HEK293 (cell line): ENCODE data around the gene PGP.
A peak's percentile ranks its signal among the peaks of the same experiment; 100 is the strongest.

ENCODE experiments used
- GFI1B ChIP-seq: fragments of 450-650 bp; formaldehyde crosslinking; IDR thresholded peaks from 2 replicates; pipeline ENCODE4 v1.5.1; 2016; ENCODE audit warnings: missing biosample characterization, missing genetic modification characterization
- GLI4 ChIP-seq: fragments of 450-650 bp; formaldehyde crosslinking; IDR thresholded peaks from 2 replicates; pipeline ENCODE4 v1.5.1; 2016; ENCODE audit warnings: missing biosample characterization, missing genetic modification characterization
- KLF9 ChIP-seq: fragments of 450-650 bp; formaldehyde crosslinking; IDR thresholded peaks from 2 replicates; pipeline ENCODE4 v1.5.1; 2016; ENCODE audit warnings: missing biosample characterization, missing genetic modification characterization, low read depth
- ZNF16 ChIP-seq: fragments of 450-650 bp; formaldehyde crosslinking; IDR thresholded peaks from 2 replicates; pipeline ENCODE4 v1.5.1; 2016; ENCODE audit warnings: low read depth, missing biosample characterization, missing genetic modification characterization
- ZNF19 ChIP-seq: fragments of 450-650 bp; formaldehyde crosslinking; IDR thresholded peaks from 2 replicates; pipeline ENCODE4; 2016; ENCODE audit warnings: missing biosample characterization, missing genetic modification characterization, low read depth
- ZNF404 ChIP-seq: fragments of 450-650 bp; formaldehyde crosslinking; IDR thresholded peaks from 2 replicates; pipeline ENCODE4 v1.5.1; 2017; ENCODE audit warnings: missing biosample characterization, missing genetic modification characterization
- ZNF423 ChIP-seq: fragments of 450-650 bp; formaldehyde crosslinking; IDR thresholded peaks from 2 replicates; pipeline ENCODE4 v1.5.1; 2016; ENCODE audit warnings: missing biosample characterization, missing genetic modification characterization
- ZNF473 ChIP-seq: fragments of 450-650 bp; formaldehyde crosslinking; IDR thresholded peaks from 2 replicates; pipeline ENCODE4 v1.5.1; 2017; ENCODE audit warnings: missing biosample characterization, missing genetic modification characterization
- ZNF658 ChIP-seq: fragments of 450-650 bp; formaldehyde crosslinking; IDR thresholded peaks from 2 replicates; pipeline ENCODE4; 2016; ENCODE audit warnings: missing biosample characterization, missing genetic modification characterization
- ZNF701 ChIP-seq: fragments of 450-650 bp; formaldehyde crosslinking; IDR thresholded peaks from 2 replicates; pipeline ENCODE4 v1.5.1; 2016; ENCODE audit warnings: missing biosample characterization, missing genetic modification characterization
- ZNF776 ChIP-seq: fragments of 450-650 bp; formaldehyde crosslinking; IDR thresholded peaks from 2 replicates; pipeline ENCODE4 v1.5.0; 2017; ENCODE audit warnings: missing biosample characterization, missing genetic modification characterization, borderline replicate concordance
- ZNF777 ChIP-seq: fragments of 450-650 bp; formaldehyde crosslinking; IDR thresholded peaks from 2 replicates; pipeline ENCODE4 v1.5.1; 2017; ENCODE audit warnings: missing biosample characterization, missing genetic modification characterization, borderline replicate concordance
- TF ChIP-seq, protein P1 (sequence below): fragments of 450-650 bp; formaldehyde crosslinking; IDR thresholded peaks from 2 replicates; pipeline ENCODE4 v1.5.1; 2016; ENCODE audit warnings: missing biosample characterization, missing genetic modification characterization
- TF ChIP-seq, protein P2 (sequence below): fragments of 450-650 bp; formaldehyde crosslinking; IDR thresholded peaks from 2 replicates; pipeline ENCODE4 v1.5.1; 2016; ENCODE audit warnings: missing biosample characterization, missing genetic modification characterization
- TF ChIP-seq, protein P3 (sequence below): fragments of 450-650 bp; formaldehyde crosslinking; IDR thresholded peaks from 2 replicates; pipeline ENCODE4 v1.5.1; 2016; ENCODE audit warnings: missing biosample characterization, missing genetic modification characterization
- TF ChIP-seq, protein P4 (sequence below): fragments of 450-650 bp; formaldehyde crosslinking; IDR thresholded peaks from 2 replicates; pipeline ENCODE4 v1.5.1; 2017; ENCODE audit warnings: missing biosample characterization, missing genetic modification characterization
- TF ChIP-seq, protein P5 (sequence below): fragments of 450-650 bp; formaldehyde crosslinking; IDR thresholded peaks from 2 replicates; pipeline ENCODE4 v1.5.1; 2016; ENCODE audit warnings: missing biosample characterization, missing genetic modification characterization
- TF ChIP-seq, protein P6 (sequence below): fragments of 450-650 bp; IDR thresholded peaks from 2 replicates; pipeline ENCODE4 v1.5.1; 2018; ENCODE audit warnings: missing biosample characterization, mild to moderate bottlenecking, missing genetic modification characterization
- TF ChIP-seq, protein P7 (sequence below): fragments of 450-650 bp; formaldehyde crosslinking; IDR thresholded peaks from 2 replicates; pipeline ENCODE4 v1.5.1; 2017; ENCODE audit warnings: missing biosample characterization, missing genetic modification characterization
- TF ChIP-seq, protein P8 (sequence below): fragments of 450-650 bp; formaldehyde crosslinking; IDR thresholded peaks from 2 replicates; pipeline ENCODE4 v1.5.1; 2017; ENCODE audit warnings: missing biosample characterization, missing genetic modification characterization
- TF ChIP-seq, protein P9 (sequence below): fragments of 450-650 bp; formaldehyde crosslinking; IDR thresholded peaks from 2 replicates; pipeline ENCODE4 v1.5.1; 2016; ENCODE audit warnings: missing biosample characterization, missing genetic modification characterization
- TF ChIP-seq, protein P10 (sequence below): fragments of 450-650 bp; formaldehyde crosslinking; IDR thresholded peaks from 2 replicates; pipeline ENCODE4 v1.5.1; 2016; ENCODE audit warnings: missing biosample characterization, missing genetic modification characterization

Gene PGP

DNA sequence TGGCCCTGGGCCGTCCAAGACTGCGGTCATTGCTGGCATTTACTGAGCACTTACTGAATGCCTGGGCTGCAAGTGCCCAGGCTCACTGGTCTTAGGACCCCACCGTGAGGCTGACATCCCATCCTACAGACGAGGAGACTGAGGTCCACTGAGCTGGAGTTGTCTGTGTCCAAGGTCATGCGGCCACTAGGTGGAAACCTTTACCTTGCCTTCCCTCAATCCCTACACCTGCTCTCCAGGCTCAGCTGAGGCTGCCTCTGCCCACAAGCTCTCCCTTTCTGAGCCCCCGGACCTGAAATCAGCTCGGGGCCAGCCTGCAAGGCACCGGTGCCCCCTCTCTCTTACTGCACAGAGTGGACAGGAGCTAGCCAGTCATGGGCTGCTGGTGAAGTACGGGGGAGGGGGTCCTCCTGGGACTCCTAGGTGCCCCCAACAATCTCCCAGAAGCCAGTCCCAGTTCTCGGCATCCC is 19.8 kb downstream of the PGP start (continued):
- TF ChIP-seq, protein P1, sequence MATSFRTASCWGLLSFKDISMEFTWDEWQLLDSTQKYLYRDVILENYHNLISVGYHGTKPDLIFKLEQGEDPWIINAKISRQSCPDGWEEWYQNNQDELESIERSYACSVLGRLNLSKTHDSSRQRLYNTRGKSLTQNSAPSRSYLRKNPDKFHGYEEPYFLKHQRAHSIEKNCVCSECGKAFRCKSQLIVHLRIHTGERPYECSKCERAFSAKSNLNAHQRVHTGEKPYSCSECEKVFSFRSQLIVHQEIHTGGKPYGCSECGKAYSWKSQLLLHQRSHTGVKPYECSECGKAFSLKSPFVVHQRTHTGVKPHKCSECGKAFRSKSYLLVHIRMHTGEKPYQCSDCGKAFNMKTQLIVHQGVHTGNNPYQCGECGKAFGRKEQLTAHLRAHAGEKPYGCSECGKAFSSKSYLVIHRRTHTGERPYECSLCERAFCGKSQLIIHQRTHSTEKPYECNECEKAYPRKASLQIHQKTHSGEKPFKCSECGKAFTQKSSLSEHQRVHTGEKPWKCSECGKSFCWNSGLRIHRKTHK (tag by site-specific recombination): no peak
- TF ChIP-seq, protein P2, sequence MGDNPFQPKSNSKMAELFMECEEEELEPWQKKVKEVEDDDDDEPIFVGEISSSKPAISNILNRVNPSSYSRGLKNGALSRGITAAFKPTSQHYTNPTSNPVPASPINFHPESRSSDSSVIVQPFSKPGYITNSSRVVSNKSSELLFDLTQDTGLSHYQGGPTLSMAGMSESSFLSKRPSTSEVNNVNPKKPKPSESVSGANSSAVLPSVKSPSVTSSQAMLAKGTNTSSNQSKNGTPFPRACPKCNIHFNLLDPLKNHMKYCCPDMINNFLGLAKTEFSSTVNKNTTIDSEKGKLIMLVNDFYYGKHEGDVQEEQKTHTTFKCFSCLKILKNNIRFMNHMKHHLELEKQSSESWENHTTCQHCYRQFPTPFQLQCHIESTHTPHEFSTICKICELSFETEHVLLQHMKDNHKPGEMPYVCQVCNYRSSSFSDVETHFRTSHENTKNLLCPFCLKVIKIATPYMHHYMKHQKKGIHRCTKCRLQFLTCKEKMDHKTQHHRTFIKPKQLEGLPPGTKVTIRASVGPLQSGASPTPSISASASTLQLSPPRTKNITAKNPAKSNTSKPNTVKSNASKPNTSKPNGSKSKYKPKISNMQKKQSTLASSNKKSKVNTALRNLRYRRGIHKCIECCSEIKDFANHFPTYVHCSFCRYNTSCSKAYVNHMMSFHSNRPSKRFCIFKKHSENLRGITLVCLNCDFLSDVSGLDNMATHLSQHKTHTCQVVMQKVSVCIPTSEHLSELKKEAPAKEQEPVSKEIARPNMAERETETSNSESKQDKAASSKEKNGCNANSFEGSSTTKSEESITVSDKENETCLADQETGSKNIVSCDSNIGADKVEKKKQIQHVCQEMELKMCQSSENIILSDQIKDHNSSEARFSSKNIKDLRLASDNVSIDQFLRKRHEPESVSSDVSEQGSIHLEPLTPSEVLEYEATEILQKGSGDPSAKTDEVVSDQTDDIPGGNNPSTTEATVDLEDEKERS (tag by site-specific recombination): no peak
- TF ChIP-seq, protein P3, sequence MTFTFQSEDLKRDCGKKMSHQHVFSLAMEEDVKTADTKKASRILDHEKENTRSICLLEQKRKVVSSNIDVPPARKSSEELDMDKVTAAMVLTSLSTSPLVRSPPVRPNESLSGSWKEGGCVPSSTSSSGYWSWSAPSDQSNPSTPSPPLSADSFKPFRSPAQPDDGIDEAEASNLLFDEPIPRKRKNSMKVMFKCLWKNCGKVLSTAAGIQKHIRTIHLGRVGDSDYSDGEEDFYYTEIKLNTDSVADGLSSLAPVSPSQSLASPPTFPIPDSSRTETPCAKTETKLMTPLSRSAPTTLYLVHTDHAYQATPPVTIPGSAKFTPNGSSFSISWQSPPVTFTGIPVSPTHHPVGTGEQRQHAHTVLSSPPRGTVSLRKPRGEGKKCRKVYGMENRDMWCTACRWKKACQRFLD (tag by site-specific recombination): no peak
- TF ChIP-seq ZNF701 (tag by site-specific recombination): no peak
- TF ChIP-seq GLI4 (tag by site-specific recombination): no peak
- TF ChIP-seq KLF9 (tag by site-specific recombination): no peak
- TF ChIP-seq ZNF658: no peak
- TF ChIP-seq GFI1B: no peak
- TF ChIP-seq ZNF19 (tag by site-specific recombination): no peak
- TF ChIP-seq, protein P4, sequence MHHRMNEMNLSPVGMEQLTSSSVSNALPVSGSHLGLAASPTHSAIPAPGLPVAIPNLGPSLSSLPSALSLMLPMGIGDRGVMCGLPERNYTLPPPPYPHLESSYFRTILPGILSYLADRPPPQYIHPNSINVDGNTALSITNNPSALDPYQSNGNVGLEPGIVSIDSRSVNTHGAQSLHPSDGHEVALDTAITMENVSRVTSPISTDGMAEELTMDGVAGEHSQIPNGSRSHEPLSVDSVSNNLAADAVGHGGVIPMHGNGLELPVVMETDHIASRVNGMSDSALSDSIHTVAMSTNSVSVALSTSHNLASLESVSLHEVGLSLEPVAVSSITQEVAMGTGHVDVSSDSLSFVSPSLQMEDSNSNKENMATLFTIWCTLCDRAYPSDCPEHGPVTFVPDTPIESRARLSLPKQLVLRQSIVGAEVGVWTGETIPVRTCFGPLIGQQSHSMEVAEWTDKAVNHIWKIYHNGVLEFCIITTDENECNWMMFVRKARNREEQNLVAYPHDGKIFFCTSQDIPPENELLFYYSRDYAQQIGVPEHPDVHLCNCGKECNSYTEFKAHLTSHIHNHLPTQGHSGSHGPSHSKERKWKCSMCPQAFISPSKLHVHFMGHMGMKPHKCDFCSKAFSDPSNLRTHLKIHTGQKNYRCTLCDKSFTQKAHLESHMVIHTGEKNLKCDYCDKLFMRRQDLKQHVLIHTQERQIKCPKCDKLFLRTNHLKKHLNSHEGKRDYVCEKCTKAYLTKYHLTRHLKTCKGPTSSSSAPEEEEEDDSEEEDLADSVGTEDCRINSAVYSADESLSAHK: no peak
- TF ChIP-seq, protein P5, sequence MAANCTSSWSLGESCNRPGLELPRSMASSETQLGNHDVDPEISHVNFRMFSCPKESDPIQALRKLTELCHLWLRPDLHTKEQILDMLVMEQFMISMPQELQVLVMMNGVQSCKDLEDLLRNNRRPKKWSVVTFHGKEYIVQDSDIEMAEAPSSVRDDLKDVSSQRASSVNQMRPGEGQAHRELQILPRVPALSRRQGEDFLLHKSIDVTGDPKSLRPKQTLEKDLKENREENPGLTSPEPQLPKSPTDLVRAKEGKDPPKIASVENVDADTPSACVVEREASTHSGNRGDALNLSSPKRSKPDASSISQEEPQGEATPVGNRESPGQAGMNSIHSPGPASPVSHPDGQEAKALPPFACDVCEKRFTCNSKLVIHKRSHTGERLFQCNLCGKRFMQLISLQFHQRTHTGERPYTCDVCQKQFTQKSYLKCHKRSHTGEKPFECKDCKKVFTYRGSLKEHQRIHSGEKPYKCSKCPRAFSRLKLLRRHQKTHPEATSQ (tag by site-specific recombination): peak; percentile 71; the same call in 1 of the 2 replicates
- TF ChIP-seq, protein P6, sequence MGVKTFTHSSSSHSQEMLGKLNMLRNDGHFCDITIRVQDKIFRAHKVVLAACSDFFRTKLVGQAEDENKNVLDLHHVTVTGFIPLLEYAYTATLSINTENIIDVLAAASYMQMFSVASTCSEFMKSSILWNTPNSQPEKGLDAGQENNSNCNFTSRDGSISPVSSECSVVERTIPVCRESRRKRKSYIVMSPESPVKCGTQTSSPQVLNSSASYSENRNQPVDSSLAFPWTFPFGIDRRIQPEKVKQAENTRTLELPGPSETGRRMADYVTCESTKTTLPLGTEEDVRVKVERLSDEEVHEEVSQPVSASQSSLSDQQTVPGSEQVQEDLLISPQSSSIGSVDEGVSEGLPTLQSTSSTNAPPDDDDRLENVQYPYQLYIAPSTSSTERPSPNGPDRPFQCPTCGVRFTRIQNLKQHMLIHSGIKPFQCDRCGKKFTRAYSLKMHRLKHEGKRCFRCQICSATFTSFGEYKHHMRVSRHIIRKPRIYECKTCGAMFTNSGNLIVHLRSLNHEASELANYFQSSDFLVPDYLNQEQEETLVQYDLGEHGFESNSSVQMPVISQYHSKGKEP (tag by site-specific recombination): no peak
- TF ChIP-seq ZNF423 (tag by site-specific recombination): no peak
- no peak for TF ChIP-seq ZNF776
- no peak for TF ChIP-seq ZNF404
- no peak for TF ChIP-seq ZNF777 (tag by site-specific recombination)
- TF ChIP-seq, protein P7, sequence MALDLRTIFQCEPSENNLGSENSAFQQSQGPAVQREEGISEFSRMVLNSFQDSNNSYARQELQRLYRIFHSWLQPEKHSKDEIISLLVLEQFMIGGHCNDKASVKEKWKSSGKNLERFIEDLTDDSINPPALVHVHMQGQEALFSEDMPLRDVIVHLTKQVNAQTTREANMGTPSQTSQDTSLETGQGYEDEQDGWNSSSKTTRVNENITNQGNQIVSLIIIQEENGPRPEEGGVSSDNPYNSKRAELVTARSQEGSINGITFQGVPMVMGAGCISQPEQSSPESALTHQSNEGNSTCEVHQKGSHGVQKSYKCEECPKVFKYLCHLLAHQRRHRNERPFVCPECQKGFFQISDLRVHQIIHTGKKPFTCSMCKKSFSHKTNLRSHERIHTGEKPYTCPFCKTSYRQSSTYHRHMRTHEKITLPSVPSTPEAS (tag by site-specific recombination): no peak
- TF ChIP-seq, protein P8, sequence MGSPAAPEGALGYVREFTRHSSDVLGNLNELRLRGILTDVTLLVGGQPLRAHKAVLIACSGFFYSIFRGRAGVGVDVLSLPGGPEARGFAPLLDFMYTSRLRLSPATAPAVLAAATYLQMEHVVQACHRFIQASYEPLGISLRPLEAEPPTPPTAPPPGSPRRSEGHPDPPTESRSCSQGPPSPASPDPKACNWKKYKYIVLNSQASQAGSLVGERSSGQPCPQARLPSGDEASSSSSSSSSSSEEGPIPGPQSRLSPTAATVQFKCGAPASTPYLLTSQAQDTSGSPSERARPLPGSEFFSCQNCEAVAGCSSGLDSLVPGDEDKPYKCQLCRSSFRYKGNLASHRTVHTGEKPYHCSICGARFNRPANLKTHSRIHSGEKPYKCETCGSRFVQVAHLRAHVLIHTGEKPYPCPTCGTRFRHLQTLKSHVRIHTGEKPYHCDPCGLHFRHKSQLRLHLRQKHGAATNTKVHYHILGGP (tag by site-specific recombination): no peak
- TF ChIP-seq ZNF473 (tag by site-specific recombination): no peak
- TF ChIP-seq, protein P9, sequence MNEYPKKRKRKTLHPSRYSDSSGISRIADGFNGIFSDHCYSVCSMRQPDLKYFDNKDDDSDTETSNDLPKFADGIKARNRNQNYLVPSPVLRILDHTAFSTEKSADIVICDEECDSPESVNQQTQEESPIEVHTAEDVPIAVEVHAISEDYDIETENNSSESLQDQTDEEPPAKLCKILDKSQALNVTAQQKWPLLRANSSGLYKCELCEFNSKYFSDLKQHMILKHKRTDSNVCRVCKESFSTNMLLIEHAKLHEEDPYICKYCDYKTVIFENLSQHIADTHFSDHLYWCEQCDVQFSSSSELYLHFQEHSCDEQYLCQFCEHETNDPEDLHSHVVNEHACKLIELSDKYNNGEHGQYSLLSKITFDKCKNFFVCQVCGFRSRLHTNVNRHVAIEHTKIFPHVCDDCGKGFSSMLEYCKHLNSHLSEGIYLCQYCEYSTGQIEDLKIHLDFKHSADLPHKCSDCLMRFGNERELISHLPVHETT (tag by site-specific recombination): no peak
- no peak for TF ChIP-seq ZNF16
- TF ChIP-seq, protein P10, sequence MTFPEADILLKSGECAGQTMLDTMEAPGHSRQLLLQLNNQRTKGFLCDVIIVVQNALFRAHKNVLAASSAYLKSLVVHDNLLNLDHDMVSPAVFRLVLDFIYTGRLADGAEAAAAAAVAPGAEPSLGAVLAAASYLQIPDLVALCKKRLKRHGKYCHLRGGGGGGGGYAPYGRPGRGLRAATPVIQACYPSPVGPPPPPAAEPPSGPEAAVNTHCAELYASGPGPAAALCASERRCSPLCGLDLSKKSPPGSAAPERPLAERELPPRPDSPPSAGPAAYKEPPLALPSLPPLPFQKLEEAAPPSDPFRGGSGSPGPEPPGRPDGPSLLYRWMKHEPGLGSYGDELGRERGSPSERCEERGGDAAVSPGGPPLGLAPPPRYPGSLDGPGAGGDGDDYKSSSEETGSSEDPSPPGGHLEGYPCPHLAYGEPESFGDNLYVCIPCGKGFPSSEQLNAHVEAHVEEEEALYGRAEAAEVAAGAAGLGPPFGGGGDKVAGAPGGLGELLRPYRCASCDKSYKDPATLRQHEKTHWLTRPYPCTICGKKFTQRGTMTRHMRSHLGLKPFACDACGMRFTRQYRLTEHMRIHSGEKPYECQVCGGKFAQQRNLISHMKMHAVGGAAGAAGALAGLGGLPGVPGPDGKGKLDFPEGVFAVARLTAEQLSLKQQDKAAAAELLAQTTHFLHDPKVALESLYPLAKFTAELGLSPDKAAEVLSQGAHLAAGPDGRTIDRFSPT (tag by site-specific recombination): no peak
